A172 (cell line): ENCODE measurements around the gene TEN1. TPM values are rescaled to one million over a fixed set of nuclear protein-coding genes. Genes with fewer than 3 reads are reported as not detected.

ENCODE experiments used
- DNase-seq: peaks from one replicate; pipeline ENCODE4 v3.0.0-alpha.2; 2015; ENCODE audit warnings: low spot score
- total RNA-seq: library from RNA; depleted of rRNA; stranded (reverse); fragments of >200 nt; shearing (Covaris generic); gene quantifications from 2 replicates; pipeline ENCODE4 v1.2.3, GENCODE V29; 2014

TEN1 gene
- total RNA-seq, 1 experiment from 2014 or later, result 28.4 TPM

DNA sequence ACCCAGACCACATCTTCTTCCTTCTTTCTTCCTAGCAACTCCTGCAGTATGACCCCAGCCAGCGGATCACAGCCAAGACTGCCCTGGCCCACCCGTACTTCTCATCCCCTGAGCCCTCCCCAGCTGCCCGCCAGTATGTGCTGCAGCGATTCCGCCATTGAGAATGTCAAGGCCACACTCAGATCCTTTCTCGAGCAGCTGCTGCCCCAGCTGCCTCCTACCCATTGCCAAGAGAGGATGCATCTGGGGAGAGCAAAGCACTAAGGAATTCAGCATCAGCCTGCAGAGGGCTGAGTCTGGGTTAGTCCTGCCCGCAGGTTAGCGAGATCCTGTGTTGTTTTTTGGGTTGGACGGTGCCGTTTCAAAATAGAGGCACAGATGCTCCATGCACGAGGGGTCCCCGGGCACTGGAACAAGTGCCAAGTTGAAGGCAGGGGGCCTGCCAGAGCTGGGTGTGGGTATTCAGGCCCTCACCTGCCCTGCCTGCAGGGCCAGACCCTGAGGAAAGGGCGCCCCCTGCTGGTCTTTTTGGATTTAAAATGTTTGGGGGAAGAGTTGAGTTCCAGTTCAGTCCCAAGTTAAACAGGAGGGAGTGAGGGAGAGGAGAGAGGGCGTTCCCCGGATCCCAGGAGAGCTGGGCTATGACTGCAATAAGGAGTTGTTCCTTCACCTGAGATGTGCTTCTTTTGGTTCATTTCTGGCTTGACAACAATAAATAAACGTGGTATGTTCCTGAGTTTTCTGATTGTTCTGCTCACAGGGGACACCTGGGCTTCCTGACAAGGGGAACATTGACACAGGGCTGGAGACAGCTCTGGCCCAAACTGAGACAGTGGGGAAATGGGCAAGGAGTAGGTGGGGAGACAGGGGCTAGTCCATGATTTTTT is 26.5 kb downstream of the TEN1 start:
- peak; percentile 55 for DNase-seq

GRCh38 chr17:76007131-76007849 is 28.2 kb downstream of the TEN1 start:
- DNase-seq, result no peak

DNA sequence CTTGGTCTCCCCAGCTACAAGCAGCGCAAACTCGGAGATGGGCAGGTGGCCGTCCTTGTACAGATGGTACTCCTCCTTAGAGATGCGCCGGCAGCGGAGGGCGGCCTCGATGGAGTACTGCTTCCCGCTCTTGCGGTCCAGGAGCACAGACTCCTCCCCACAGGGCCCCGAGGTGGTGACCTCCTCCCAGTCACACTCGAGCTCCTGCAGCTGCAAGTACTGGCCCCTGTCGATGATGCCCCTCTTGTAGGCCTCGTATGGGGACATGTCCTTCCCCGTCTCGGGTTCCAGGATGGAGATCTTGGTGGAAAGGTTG is 28.8 kb downstream of the TEN1 start:
- DNase-seq, result no peak

- DNase-seq, result no peak
These were observed 29.2 kb downstream of the TEN1 start for GRCh38 chr17:76008208-76008607.

DNA sequence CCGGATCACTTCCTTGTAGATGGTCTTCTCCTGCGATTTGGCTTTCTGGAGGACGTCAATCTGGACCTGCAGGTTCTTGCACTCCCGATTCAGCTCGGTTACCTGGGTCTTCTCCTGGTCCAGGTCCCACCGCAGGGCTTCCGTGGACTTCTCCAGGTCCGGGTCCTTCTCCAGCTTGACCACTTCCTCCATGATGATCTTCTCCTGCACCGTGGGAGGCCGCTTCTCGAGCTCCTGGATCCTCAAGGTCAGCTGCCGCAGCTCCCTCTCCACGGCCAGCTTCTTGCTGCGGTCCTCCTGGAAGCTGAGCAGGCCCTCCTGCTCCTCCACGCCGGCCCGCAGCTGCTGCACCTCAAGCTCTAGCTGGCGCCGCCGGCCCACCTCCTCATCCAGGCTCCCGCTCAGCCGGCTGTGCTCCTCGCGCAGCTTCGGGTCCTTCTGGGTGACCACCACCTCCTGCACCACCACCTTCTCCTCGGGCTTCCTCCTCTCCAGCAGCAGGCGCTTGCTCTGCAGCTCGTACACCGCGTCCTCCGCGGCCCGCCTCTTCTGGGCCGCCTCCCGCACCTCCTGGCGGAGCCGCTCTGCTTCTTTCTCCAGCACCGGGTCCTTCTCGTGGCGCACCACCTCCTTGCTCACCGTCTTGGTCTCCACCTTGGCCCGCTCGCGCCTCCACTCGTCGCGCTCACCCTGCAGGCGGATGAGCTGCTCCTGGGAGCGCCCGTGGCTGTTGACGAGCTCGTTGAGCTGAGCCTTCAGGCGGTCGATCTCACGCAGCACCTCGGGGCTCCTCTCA is 29.8 kb downstream of the TEN1 start:
- DNase-seq, result no peak

DNA sequence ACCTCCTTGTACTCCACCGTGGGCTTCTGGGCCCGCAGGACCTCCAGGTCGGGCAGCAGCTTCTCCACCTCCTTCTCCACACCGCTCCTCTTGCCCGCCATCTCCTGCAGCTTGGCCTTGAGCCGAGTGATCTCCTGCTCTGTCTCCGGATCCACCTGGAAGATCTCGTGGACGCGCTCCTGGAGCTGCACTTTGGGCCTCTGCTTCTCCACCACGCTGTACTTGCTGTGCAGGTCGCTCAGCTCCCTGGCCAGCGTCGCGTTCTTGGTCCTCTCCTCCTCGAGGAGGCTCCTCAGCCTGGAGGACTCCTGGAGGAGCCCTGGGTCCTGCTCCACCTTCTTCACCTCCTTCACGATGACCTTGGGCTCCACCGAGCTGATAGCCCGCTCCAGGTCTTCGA is 30.4 kb downstream of the TEN1 start:
- no peak for DNase-seq

DNA sequence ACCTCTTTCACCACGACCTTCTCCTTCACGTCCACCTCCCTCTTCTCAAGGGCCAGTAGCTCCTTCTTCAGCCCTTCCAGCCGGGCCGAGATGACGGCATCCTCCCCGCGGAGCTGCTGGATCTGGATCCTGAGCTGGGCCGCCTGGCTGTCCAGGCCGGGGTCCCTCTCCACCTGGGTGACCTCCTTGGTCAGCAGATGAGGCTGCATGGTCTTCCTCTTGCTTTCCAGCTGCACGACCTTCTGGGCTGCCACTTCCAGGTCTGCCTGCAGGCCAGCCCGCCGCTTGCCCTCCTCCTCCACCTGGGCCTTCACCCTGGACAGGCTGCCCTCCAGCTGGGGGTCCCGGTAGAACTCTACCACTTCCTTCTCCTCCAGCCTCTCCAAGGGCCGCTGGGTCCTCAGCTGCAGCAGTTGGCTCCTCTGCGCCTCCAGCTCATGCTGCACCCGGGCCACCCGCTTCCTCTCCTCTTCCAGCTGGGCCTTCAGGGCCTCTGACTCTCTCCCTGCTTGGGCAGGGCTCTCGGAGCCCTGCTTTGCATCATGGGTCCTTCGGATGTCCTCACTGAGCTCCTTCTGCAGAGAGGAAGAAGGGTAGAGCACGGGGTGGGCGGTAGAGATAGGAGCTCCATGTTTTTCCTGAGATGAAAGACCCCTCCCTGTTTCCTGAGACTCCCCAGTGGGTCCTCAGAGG is 31.1 kb downstream of the TEN1 start:
- no peak for DNase-seq

DNA sequence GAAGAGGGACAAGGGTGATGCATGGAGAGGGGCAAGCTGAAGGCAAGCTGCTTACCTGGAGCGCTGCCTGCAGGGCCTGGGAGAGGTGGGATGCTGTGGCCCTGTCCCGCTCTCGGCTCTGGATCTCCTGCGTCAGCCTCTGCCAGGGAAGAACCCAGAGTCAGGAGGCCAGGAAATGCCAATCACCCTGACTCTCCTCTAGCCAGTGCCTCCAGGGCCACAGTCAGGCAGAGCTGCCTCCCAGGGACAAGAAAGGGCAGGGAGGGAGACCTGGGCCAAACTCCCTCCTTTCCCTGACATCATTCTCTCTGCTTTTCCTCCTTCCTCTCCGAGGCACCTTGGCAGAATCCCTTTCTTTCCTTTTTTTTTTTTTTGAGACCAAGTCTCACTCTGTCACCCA is 32.9 kb downstream of the TEN1 start:
- no peak for DNase-seq

GRCh38 chr17:76013377-76013932 is 34.4 kb downstream of the TEN1 start:
- no peak for DNase-seq

GRCh38 chr17:76014100-76014924 is 35.3 kb downstream of the TEN1 start:
- peak; percentile 60 for DNase-seq

DNA sequence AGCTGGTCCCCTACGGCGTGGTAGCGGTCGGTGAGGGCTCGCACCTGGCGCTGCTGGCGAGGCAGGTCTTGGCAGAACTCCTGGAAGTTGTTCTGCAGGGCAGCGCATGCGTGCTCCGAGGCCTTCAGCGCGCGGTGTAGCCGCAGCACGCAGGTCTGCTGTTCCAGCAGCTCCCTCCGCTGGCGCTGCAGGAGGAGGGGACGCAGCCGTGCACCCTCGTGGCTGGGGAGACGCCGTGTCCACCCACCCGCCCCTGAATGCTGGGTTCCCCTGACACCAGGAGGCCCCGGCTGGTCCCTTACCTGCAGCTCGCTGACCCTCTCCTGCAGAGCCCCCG is 35.9 kb downstream of the TEN1 start:
- DNase-seq, result no peak

DNA sequence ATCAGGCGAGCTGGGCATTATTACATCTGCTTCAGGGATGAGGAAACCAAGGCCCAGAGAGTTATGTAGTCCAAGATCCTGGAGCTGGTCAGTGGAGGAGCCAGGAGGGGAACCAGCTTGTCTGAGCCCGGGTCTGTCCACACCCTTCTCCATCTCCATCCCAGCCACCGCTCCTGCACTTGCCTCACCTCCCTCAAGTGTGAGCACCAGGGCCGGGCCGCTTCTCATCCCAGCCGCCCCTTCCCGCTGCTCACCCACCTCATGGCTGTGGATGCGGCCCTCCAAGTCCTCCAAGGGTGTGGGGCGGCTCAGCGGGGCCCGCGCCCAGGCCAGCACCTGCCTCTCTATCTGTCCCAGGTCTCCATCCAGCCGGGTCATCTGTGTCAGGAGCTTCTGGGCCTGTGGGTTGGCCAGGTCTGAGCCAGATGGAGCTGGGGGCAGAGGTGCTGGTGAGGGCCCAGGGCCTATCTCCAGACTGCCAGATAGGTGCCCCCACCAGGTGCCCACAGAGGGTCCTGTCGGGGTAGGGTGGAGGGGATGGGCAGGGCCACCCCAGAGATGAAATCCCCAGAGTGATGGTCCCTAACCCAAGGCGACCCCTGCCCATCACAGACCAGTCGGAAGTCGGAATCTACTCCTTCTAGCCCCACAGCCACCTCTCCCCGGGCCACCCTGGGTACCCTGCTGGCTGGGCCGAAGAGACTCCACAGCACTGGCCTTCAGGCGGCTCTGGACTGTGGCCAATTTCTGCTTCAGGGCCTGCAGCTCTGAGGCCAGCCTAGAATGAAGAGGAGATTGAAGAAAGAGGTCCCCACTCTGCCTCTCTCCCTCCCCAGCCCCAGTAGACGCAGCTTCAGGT is 38.7 kb downstream of the TEN1 start:
- no peak for DNase-seq

GRCh38 chr17:76018340-76018680 is 39.3 kb downstream of the TEN1 start:
- DNase-seq, result no peak

- DNase-seq, result no peak
These were observed 39.8 kb downstream of the TEN1 start for GRCh38 chr17:76018801-76019200.

- no peak for DNase-seq
These were observed 40.9 kb downstream of the TEN1 start for GRCh38 chr17:76019833-76020467.

- no peak for DNase-seq
These were observed 43.2 kb downstream of the TEN1 start for GRCh38 chr17:76022285-76022684.

DNA sequence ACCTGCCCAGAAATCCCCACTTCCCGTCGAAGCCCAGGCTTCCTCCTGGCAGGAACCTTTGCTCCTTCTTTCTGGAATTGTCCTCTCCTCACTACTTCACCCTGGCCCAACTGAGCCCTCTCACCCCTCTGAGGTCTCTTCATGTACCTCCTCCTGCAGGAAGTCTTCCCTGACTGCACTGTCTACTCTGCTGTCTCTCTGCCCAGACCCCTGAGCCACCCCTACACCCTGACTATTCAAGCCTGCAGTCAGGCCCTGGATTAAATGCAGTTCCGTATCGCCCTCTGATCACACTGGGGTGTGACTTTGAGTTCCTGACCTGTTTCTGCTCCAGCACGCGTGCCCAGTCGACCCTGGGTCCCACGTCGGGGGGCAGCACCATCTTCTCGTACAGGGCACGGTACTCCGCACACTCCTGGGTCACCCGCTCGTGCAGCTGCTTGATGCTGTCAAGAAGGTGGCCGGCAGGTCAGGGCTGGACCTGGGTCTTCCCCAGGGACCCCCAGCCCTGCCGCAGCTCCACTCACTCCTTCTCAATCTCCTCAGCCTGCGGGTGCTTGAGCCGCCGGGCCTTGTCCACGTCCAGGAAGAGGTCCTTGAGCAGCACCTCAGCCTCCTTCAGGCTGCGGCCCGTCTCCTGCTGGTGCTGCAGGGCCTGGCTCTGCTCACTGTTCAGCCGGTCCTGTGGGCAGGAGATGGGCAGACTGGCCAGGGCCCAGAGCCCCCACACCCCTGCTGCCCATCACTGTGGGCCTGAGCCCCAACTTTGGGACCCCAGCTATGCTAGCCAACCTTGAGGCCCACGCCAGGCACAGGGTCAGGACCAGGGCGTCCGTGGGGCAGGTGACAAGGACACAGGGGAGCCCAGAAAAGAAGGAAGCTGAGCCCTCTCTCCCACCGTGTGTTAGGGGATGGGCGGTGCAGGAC is 44.2 kb downstream of the TEN1 start:
- DNase-seq, result no peak

DNA sequence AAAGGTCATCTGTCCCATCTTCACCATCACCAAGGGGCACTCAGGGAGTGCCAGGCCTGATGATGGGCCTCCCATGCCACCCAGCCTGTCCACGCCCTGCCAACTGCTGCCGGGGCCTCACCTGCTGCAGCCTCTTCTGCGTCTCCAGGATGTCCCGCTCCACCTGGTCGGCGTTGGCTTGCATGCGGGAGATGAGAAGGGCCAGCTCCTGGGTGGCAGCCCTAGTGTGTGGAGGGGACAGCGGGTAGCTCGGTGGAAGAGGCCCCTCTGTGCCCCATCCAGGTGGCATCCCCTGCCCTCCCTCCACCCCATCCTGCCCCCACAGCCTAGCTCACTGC is 44.8 kb downstream of the TEN1 start:
- DNase-seq, result no peak

DNA sequence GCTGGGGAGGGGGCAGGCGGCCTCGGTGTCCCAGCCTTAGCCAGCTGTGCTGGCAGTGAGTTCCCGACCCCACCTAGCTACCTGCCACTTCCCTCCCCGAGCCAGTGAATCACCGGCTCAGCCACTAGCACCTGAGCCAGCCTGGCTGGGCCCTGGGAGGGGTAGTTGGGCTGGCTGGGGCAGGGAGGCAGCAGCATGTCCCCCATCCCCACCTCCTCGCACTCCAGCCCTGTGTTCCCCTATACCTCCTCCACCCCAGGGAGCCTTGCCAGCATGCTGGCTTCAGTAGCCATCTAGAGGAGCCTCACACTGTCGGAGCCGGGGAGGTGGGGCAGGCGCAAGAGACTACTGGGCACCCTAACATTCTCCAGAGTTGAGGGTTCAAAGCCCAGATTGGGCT is 45.3 kb downstream of the TEN1 start:
- no peak for DNase-seq
